ENCODE results near the gene IDUA.
"Not testable (repeated sequence)": the region's sequence is repeated elsewhere in the genome, so short reads cannot be mapped to it uniquely, and the experiment has no call there.

IDUA gene

GRCh38 chr4:986879-987623 lies at the start of gene IDUA:
IDUA (plus strand) TSS chr4:987044; CDS start chr4:987085, 41 bp downstream.
- DNase-seq (ENCODE audit: low read depth): no peak

GRCh38 chr4:939508-939907 lies 47.3 kb upstream of the IDUA start:
- not testable (repeated sequence) for DNase-seq (ENCODE audit: low read depth)

- DNase-seq (ENCODE audit: low read depth): no peak
Measured at GRCh38 chr4:945274-946102, 41.4 kb upstream of the IDUA start.

- DNase-seq (ENCODE audit: low read depth): no peak
Measured at GRCh38 chr4:946103-946450, 40.8 kb upstream of the IDUA start.

- no peak for DNase-seq (ENCODE audit: low read depth)
Measured at GRCh38 chr4:946517-947471, 40.0 kb upstream of the IDUA start.

GRCh38 chr4:947491-947971 lies 39.3 kb upstream of the IDUA start:
- DNase-seq (ENCODE audit: low read depth): no peak

GRCh38 chr4:948101-948935 lies 38.5 kb upstream of the IDUA start:
- no peak for DNase-seq (ENCODE audit: low read depth)

- DNase-seq (ENCODE audit: low read depth): no peak
Measured at GRCh38 chr4:948936-949300, 37.9 kb upstream of the IDUA start.

GRCh38 chr4:949656-950055 lies 37.2 kb upstream of the IDUA start:
- DNase-seq (ENCODE audit: low read depth): no peak

GRCh38 chr4:950136-951020 lies 36.5 kb upstream of the IDUA start:
- DNase-seq (ENCODE audit: low read depth): no peak

- DNase-seq (ENCODE audit: low read depth): no peak
Measured at GRCh38 chr4:951186-951585, 35.7 kb upstream of the IDUA start.

GRCh38 chr4:951594-952468 lies 35.0 kb upstream of the IDUA start:
- DNase-seq (ENCODE audit: low read depth): no peak

- no peak for DNase-seq (ENCODE audit: low read depth)
Measured at GRCh38 chr4:952881-953573, 33.8 kb upstream of the IDUA start.

- DNase-seq (ENCODE audit: low read depth): no peak
Measured at GRCh38 chr4:953574-953915, 33.3 kb upstream of the IDUA start.

GRCh38 chr4:954211-955020 lies 32.4 kb upstream of the IDUA start:
- DNase-seq (ENCODE audit: low read depth): no peak

GRCh38 chr4:955161-955921 lies 31.5 kb upstream of the IDUA start:
- DNase-seq (ENCODE audit: low read depth): no peak

GRCh38 chr4:955931-956381 lies 30.9 kb upstream of the IDUA start:
- DNase-seq (ENCODE audit: low read depth): no peak
